ENCODE data around the gene FRMD4A. TPM values are rescaled to one million over a fixed set of nuclear protein-coding genes. Genes with fewer than 3 reads are reported as not detected.

The FRMD4A gene
- total RNA-seq, 2 experiments from 2014 or later, result 0.17 TPM; not detected in 1

GRCh38 chr10:14102056-14102455 lies 228.7 kb downstream of the FRMD4A start:
- Histone ChIP-seq H3K9me2 (ENCODE audit: insufficient read depth, low read length) (no peaks in the 10 kb centered on the region), H3K36me3 (ENCODE audit: insufficient read depth, low read length) (no peaks in the 10 kb centered on the region), H4K20me1 (ENCODE audit: insufficient read depth, low read length) (no peaks in the 10 kb centered on the region), H3K4me2 (ENCODE audit: low read length) (no peak overlapping the region), H3K4me1 (ENCODE audit: insufficient read depth, low read length, poor library complexity, severe bottlenecking) (no peaks in the 10 kb centered on the region), H3K27ac (ENCODE audit: low read depth, low read length, poor library complexity, severe bottlenecking) (no peak overlapping the region), H3K79me2 (ENCODE audit: insufficient read depth, low read depth, low read length) (no peaks in the 10 kb centered on the region), H3K9me3 (ENCODE audit: low read length) (no peaks in the 10 kb centered on the region), H2AFZ (ENCODE audit: low read length) (no peak overlapping the region), H3K4me3 (ENCODE audit: low read depth, low read length, poor library complexity, severe bottlenecking) (no peak overlapping the region)
- intact Hi-C loops (cut with micrococcal nuclease; ENCODE audit: unreplicated experiment), result no loop called here
- DNase-seq (ENCODE audit: low spot score), result no peak
- ChIA-PET POLR2A (no interaction called here), CTCF (ENCODE audit: unreplicated experiment) (no interaction called here)
- no peak for TF ChIP-seq EZH2phosphoT487 (IDR thresholded peaks at IDR 0.05; ENCODE audit: borderline replicate concordance, low read depth, low read length)
- TF ChIP-seq, protein P1, sequence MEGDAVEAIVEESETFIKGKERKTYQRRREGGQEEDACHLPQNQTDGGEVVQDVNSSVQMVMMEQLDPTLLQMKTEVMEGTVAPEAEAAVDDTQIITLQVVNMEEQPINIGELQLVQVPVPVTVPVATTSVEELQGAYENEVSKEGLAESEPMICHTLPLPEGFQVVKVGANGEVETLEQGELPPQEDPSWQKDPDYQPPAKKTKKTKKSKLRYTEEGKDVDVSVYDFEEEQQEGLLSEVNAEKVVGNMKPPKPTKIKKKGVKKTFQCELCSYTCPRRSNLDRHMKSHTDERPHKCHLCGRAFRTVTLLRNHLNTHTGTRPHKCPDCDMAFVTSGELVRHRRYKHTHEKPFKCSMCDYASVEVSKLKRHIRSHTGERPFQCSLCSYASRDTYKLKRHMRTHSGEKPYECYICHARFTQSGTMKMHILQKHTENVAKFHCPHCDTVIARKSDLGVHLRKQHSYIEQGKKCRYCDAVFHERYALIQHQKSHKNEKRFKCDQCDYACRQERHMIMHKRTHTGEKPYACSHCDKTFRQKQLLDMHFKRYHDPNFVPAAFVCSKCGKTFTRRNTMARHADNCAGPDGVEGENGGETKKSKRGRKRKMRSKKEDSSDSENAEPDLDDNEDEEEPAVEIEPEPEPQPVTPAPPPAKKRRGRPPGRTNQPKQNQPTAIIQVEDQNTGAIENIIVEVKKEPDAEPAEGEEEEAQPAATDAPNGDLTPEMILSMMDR (conservative IDR thresholded peaks at IDR 0.05; ENCODE audit: low read length), result no peak
- BruUV-seq (replicated peaks), result no TSS peak

DNA sequence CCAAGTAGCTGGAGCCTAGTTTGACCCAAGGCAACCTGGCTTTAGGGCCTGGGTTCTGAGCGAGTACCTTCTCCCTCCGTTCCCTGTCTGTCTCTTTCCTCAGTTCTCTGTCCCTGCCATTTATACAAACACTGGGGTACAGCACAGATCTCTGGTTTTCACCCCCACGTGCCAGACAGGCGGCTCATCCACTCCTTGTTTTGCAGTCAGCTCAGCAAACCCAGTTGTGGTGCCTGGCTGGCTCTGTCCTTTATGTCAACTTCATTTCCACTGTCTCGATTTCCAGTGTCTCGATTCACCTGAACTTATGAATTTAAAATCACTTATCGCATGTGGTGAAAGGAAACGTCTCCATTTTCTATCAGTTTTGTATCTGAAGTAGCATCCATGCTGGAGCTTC lies 230.8 kb downstream of the FRMD4A start:
- H3K4me2 ChIP-seq (ENCODE audit: low read length), result no peak overlapping the region
- H3K4me1 ChIP-seq (ENCODE audit: insufficient read depth, low read length, poor library complexity, severe bottlenecking), result no peaks in the 10 kb centered on the region
- no peaks in the 10 kb centered on the region for H3K9me3 ChIP-seq (ENCODE audit: low read length)
- H3K4me3 ChIP-seq (ENCODE audit: low read depth, low read length, poor library complexity, severe bottlenecking), result no peak overlapping the region
- POLR2A ChIA-PET, result no interaction called here
- H4K20me1 ChIP-seq (ENCODE audit: insufficient read depth, low read length), result no peaks in the 10 kb centered on the region
- no peak for DNase-seq (ENCODE audit: low spot score)
- intact Hi-C loops (cut with micrococcal nuclease; ENCODE audit: unreplicated experiment), result loop anchor here (10.0 kb wide), 1 partner anchor 315 kb away; no protein-coding TSS in a partner anchor
- no peaks in the 10 kb centered on the region for H3K36me3 ChIP-seq (ENCODE audit: insufficient read depth, low read length)
- TF ChIP-seq, protein P1 (conservative IDR thresholded peaks at IDR 0.05; ENCODE audit: low read length), result no peak
- TF ChIP-seq EZH2phosphoT487 (IDR thresholded peaks at IDR 0.05; ENCODE audit: borderline replicate concordance, low read depth, low read length), result no peak
- BruUV-seq (replicated peaks), result no TSS peak
- no peak overlapping the region for H2AFZ ChIP-seq (ENCODE audit: low read length)
- CTCF ChIA-PET (ENCODE audit: unreplicated experiment), result no interaction called here
- H3K9me2 ChIP-seq (ENCODE audit: insufficient read depth, low read length), result no peaks in the 10 kb centered on the region
- no peak overlapping the region for H3K27ac ChIP-seq (ENCODE audit: low read depth, low read length, poor library complexity, severe bottlenecking)
- H3K79me2 ChIP-seq (ENCODE audit: insufficient read depth, low read depth, low read length), result no peaks in the 10 kb centered on the region

DNA sequence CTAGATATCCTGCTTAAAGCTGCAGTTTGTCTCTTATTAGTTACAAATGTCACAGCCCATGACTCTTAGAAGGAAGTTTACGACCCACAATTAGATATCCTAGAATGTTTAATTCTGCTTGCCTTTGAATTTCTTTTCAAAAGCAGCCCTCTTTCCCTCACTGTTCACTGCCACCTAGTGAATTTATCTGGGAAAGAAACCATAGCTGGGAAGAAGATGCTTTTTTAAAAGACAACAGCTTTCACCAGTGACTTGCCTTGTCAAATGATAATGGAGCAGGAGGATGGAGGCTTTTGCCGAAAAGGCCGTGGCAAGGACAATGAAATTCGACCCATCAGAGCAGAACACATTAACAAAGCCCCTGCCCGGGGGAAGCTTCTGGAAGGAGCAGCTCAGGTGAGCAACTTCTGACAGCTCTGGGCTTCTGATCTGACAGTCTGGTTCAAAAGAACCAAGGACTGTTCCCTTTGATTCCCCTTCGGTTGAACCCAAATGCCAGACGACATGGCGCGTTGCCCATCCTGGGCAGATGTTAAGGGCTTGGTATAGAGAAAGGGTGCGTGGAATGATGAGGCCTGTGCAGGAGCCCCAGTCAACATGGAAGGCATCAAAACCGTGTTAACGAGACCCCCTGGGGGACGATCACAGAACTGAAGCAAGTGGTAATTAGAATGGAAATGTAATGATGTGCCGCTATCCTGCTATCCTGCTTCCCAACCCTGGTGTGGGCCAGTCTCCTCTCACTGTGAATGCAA lies 236.8 kb downstream of the FRMD4A start:
- Histone ChIP-seq H2AFZ (ENCODE audit: low read length) (no peak overlapping the region), H3K79me2 (ENCODE audit: insufficient read depth, low read depth, low read length) (no peaks in the 10 kb centered on the region), H3K9me2 (ENCODE audit: insufficient read depth, low read length) (no peaks in the 10 kb centered on the region), H3K36me3 (ENCODE audit: insufficient read depth, low read length) (no peaks in the 10 kb centered on the region), H4K20me1 (ENCODE audit: insufficient read depth, low read length) (no peaks in the 10 kb centered on the region), H3K4me3 (ENCODE audit: low read depth, low read length, poor library complexity, severe bottlenecking) (no peak overlapping the region), H3K4me1 (ENCODE audit: insufficient read depth, low read length, poor library complexity, severe bottlenecking) (no peaks in the 10 kb centered on the region), H3K27ac (ENCODE audit: low read depth, low read length, poor library complexity, severe bottlenecking) (no peak overlapping the region), H3K4me2 (ENCODE audit: low read length) (no peak overlapping the region), H3K9me3 (ENCODE audit: low read length) (no peaks in the 10 kb centered on the region)
- no peak for DNase-seq (ENCODE audit: low spot score)
- ChIA-PET CTCF (ENCODE audit: unreplicated experiment) (no interaction called here), POLR2A (no interaction called here)
- BruUV-seq (replicated peaks), result no TSS peak
- TF ChIP-seq, protein P1 (conservative IDR thresholded peaks at IDR 0.05; ENCODE audit: low read length), result peak; percentile 24; the same call in 1 of the 2 replicates
- TF ChIP-seq EZH2phosphoT487 (IDR thresholded peaks at IDR 0.05; ENCODE audit: borderline replicate concordance, low read depth, low read length), result no peak
- intact Hi-C loops (cut with micrococcal nuclease; ENCODE audit: unreplicated experiment), result loop anchor here (10.0 kb wide), 1 partner anchor 309 kb away; no protein-coding TSS in a partner anchor
